GM23248 (cell line): ENCODE results near the gene XRCC4.

Experiments used
- EZH2 ChIP-seq: fragments of 200-600 bp; sonication (generic); IDR thresholded peaks from 2 replicates; pipeline ENCODE4 v1.6.1; 2018; ENCODE audit warnings: antibody characterized with exemption, mild to moderate bottlenecking; ENCODE audit not compliant: insufficient read depth, poor library complexity, severe bottlenecking
- EZH2phosphoT487 ChIP-seq: fragments of 200-600 bp; sonication (generic); IDR thresholded peaks from 2 replicates; pipeline ENCODE4 v1.6.1; 2018; ENCODE audit warnings: antibody characterized with exemption, moderate library complexity, mild to moderate bottlenecking, low read depth; ENCODE audit not compliant: insufficient read depth

DNA sequence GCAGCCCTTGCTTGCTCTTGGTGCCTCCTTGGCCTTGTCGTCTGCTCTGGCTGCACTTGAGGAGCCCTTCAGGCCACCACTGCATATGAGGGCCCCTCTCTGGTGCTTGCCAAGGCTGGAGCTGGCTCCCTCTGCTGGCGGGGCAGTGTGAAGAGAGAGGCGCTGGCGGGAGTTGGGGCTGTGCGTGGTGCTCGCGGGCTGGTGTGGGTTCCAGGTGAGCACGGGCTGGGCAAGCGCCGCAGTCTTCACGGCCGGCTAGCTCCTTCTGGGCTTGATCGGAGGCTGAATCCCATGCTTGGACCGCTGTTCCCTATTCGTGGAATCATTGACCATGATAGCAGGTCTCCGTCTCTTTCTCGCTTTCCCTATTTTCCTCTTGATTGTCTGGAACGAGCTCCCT lies 56.5 kb downstream of the XRCC4 start:
- no peak for TF ChIP-seq EZH2
- no peak for TF ChIP-seq EZH2phosphoT487
